ENCODE results near the gene ASB3.
"Not testable (repeated sequence)": the region's sequence is repeated elsewhere in the genome, so short reads cannot be mapped to it uniquely, and the experiment has no call there.

The ASB3 gene

DNA sequence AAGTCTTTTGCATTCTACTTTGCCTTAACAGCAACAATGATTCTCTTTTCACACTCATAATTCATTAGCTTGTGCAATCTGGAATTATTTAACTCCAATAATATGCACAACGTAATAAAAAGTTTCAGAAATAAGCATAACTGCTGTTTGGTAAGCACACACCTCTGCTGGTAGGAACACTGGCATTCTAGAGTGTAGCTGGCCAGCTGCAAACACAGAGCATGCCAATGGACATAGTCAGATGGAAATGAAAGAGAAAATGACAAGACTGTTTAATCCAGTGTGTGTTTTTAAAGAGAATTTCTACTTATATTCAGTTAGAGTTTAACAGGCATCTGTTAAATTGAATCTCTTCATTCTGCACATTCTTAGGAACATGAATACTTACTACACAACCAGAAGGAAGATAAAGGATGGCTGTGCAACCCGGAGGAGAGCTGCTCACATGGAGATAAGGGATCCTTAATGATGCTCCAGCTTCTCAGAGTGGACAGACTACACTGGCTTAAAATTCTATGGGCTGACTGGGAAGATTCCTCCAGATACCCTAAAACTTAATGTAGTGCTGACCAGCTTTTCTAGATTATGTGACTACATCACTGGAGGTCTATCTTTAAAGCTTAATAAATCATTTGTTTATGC, 113.8 kb downstream of the ASB3 start:
- no peak for TF ChIP-seq ZNF274 (IDR thresholded peaks at IDR 0.05; ENCODE audit: low read depth, low read length)
- no peak overlapping the region for H3K4me3 ChIP-seq (ENCODE audit: low read length)

DNA sequence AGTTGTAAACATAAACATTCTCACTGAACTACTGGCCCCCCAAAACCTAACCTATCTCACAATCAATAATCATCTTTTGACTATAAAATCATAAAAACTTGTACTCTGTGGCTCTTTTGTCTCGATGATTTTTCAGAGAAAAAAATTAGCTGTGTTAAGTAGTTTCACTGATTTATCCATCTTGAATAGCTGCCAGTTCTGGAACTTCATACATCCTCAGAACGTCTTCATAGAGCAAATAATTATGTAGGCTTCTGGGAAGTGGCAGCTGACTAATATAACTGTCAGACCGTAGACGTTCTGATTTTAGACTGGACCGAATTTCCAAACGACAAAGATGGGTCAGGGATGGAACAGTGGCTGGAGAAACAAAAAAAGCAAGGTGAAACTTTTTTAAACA, 116.4 kb downstream of the ASB3 start:
- H3K4me3 ChIP-seq (ENCODE audit: low read length), result no peak overlapping the region
- TF ChIP-seq ZNF274 (IDR thresholded peaks at IDR 0.05; ENCODE audit: low read depth, low read length), result no peak

DNA sequence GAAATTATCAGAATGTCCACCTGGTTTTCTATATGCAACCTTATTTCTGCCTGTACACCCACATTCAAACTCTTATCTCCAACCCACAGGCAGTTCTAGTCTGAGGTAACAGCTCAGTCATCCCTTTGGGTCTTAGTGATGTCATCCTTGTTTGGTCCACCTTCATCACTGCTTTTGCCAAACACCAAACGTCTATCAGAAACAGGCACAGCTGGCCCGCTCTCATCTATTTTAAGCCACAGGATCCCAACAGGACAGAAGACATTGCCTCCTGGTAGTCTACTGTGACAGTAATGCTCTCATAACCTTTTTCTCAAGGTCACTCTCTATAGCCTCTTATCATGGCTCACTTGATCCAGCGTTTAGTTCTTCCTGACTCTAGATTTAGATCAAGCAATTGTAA, 118.1 kb downstream of the ASB3 start:
- no peak for TF ChIP-seq ZNF274 (IDR thresholded peaks at IDR 0.05; ENCODE audit: low read depth, low read length)
- H3K4me3 ChIP-seq (ENCODE audit: low read length), result no peak overlapping the region

DNA sequence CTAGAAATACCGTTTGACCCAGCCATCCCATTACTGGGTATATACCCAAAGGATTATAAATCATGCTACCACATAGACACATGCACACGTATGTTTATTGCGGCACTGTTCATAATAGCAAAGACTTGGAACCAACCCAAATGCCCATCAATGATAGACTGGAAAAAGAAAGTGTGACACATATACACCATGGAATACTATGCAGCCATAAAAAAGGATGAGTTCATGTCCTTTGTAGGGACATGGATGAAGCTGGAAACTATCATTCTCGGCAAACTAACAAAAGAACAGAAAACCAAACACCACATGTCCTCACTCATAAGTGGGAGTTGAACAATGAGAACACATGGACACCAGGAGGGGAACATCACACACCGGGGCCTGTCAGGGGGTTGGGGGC, 119.6 kb downstream of the ASB3 start:
- not testable (repeated sequence) for H3K4me3 ChIP-seq (ENCODE audit: low read length)

DNA sequence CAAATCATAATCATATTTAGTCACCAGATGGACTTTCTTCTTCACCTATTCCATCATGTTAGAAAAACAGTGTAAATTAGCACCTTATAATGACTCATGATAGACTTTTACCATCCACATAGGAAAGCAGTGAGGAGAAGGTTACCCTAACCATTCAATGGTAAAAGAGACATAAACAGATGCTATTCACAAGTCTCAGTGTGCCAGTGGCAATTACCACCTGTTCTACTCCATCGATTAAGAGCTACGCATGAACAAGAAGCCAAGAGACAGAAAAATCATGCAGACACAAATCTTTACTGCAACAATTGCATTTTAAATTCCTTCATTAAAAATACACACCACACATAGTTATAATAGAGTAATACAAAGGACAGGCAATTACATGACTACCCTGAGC, 125.9 kb downstream of the ASB3 start:
- no peak overlapping the region for H3K4me3 ChIP-seq (ENCODE audit: low read length)

DNA sequence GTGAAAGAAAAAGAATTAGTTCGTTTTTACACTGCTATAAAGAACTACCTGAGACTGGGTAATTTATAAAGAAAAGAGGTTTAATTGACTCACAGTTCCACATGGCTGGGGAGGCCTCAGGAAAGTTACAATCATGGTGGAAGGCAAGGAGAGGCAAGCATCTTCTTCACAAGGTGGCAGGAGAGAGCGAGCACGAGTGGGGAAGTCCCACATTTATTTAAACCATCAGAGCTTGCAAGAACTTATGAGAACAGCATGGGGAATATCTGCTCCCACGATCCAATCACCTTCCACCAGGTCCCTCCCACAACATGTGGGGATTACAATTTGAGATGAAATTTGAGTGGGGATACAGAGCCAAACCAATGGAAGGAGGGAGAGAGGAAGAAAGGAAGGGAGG, 128.3 kb downstream of the ASB3 start:
- H3K4me3 ChIP-seq (ENCODE audit: low read length), result not testable (repeated sequence)

More for the DNA sequence above, 125.9 kb downstream of the ASB3 start:
- TF ChIP-seq ZNF274 (IDR thresholded peaks at IDR 0.05; ENCODE audit: low read depth, low read length), result no peak

DNA sequence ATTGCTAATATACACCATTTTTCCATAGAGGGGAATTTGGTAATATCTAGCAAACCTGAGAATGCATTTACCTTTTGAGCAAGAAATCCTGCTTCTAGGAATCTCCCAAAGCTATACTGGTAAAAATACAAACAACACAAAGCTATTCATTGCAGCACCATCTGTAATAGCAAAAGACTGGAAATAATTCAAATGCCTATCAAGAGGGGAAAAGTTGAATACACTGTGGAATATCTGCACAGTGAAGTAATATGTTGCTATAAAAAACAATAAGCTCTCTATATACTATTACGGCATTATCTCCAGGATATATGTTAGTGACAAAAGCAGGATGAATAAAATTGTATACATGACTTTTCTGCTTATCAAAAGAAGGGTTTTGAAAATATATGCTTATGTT, 131.5 kb downstream of the ASB3 start:
- TF ChIP-seq ZNF274 (IDR thresholded peaks at IDR 0.05; ENCODE audit: low read depth, low read length), result no peak
- H3K4me3 ChIP-seq (ENCODE audit: low read length), result no peak overlapping the region

DNA sequence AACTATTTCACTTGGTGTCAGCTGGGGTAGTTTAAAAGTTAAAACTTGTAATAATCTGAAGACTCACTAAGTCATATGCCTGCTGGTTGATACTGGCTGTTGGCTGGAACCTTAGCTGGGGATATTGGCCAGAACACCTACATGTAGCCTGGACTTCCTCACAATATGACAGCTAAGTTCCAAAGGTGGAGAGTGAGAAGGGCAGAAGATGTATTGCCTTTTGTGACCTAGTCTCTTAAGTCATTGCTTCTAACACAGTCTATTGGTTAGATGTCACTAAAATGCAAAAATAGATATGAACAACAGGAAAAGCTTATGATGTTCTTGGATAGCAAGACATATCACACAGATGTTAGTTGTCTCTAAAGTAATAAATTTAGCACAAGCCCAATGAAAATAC, 132.4 kb downstream of the ASB3 start:
- TF ChIP-seq ZNF274 (IDR thresholded peaks at IDR 0.05; ENCODE audit: low read depth, low read length), result no peak
- no peak overlapping the region for H3K4me3 ChIP-seq (ENCODE audit: low read length)

DNA sequence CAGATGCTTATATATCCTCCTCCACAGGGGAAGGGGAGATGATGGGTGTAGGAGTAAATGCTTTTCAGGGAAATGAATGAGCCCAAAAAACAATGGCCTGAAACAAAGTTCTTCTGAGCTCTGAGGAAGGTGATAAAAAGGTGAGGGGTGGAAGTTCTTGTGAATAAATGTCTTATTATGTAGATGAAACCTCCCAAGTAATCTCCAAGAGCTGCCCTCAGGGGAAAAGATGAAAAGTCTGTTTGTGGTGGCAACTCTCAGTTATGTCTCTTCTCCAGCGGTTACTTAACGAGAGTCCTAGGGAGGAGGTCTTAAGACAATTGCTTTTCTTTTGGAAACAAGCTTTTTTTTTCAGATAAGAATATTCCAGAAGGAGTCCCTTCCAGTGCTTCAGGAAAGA, 134.6 kb downstream of the ASB3 start:
- TF ChIP-seq ZNF274 (IDR thresholded peaks at IDR 0.05; ENCODE audit: low read depth, low read length), result no peak
- H3K4me3 ChIP-seq (ENCODE audit: low read length), result no peak overlapping the region

DNA sequence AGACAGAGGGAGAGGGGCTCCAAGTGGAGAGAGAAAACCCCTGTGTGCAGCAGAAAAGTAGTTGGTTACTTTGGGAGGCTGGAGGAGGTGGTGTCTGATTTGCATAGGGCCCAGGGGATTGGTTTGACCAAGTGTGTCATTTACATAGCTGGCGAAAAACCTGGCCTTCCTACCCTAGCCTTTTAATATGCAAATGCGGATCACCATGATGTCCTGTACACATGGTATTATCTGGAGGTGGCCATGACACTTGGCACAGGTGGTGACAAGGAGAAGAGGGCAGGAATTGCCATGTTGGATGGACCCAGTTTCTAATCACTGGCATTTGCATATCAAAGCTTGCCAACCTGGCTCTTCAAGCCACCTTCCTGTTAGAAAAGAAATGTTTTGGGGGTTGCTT, 140.0 kb downstream of the ASB3 start:
- TF ChIP-seq ZNF274 (IDR thresholded peaks at IDR 0.05; ENCODE audit: low read depth, low read length), result no peak

DNA sequence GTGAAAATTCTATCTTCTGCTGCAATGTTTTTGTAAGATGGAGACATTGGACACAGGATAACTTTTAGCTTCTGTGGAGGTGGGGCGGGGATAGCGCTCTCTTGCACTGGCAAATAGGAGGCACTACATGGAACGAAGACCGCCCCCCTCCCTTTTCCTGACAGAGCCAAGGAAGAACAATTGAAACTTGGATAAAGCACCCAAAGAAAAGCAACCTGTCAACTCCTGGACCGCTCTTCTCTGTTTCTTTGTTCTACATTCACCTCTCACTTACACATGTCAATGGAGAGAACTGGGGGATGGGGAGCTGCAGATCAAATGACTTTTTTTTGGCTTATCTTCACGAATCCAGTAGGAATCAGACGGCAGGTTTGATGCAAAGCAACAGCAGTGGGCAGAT, 145.5 kb downstream of the ASB3 start:
- no peak for TF ChIP-seq ZNF274 (IDR thresholded peaks at IDR 0.05; ENCODE audit: low read depth, low read length)

More for the DNA sequence above, 140.0 kb downstream of the ASB3 start:
- no peak overlapping the region for H3K4me3 ChIP-seq (ENCODE audit: low read length)

DNA sequence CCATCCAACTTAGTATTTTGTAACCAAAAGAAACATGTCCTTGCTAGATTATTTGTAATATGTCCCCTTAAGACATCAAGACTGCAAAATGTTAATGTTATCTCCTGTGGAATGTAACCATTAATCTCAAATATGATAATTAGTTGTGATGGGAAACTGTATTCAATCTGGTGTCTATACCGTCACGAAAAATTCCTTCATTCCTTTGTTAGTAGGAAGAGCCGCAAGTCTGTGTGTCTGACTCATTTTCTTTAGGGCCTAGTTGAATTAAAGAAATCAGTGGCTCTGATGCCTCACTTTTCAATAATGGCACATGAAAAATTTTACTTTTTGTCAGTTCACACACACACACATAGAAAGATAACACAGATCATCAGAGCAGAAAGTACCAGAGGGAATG, 146.3 kb downstream of the ASB3 start:
- TF ChIP-seq ZNF274 (IDR thresholded peaks at IDR 0.05; ENCODE audit: low read depth, low read length), result no peak

More for the DNA sequence above, 145.5 kb downstream of the ASB3 start:
- no peak overlapping the region for H3K4me3 ChIP-seq (ENCODE audit: low read length)

DNA sequence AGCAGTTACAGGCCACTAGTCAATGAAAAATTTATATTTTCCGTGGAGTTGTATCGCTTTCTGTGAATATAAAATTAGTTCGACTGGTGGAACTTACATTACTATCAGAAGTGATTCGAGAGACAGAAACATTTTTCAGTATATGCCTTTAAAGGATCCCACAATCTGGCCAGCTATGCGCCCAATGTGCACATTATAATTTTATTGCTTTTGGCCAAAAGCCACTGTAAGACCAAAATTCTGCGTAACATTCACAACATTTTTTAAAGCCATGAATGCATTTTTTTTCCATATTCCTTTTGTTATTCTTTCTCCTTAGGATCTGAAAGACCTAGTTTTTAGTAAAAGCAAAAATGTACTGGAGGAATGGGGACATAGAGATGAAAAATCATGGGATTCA, 150.2 kb downstream of the ASB3 start:
- TF ChIP-seq ZNF274 (IDR thresholded peaks at IDR 0.05; ENCODE audit: low read depth, low read length), result no peak
- no peak overlapping the region for H3K4me3 ChIP-seq (ENCODE audit: low read length)

More for the DNA sequence above, 146.3 kb downstream of the ASB3 start:
- no peak overlapping the region for H3K4me3 ChIP-seq (ENCODE audit: low read length)

DNA sequence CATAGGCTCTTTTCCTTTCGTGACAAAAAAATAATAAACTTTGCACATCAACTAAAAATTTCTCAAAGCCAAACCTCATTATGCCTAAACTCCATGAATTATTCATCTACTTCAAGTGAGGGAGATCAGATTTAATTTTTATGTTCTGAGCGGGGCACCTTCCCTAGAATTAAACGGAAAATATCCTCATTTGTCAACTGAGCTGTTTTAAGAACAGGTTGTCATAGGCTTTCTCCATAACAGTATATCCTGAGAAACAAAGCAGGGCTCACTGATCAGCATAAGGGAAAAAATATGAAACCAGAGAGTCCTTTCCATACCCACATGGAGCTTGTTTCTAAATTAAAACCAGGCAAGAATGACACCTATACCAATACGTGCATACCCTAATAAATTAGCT, 150.6 kb downstream of the ASB3 start:
- no peak for TF ChIP-seq ZNF274 (IDR thresholded peaks at IDR 0.05; ENCODE audit: low read depth, low read length)
- no peak overlapping the region for H3K4me3 ChIP-seq (ENCODE audit: low read length)

DNA sequence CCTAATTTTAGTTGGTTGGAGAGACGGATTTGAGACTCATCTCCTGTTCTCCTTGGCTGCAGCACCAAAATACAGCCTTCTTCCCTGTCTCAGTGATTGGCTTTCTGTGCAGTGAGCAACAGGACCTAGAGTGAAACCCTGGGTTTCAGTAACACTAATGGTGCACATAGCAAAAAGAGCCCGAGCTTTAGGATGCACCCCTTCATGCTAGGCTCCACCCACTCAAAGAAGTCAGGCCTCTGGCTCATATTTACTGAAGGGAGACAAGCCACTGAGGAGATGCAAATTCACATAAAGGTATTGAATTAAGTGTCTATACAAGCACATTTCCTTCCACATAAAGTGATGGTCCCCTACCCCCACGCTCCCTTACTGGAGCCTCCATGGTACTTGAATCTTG, 151.1 kb downstream of the ASB3 start:
- H3K4me3 ChIP-seq (ENCODE audit: low read length), result no peak overlapping the region
- TF ChIP-seq ZNF274 (IDR thresholded peaks at IDR 0.05; ENCODE audit: low read depth, low read length), result no peak

DNA sequence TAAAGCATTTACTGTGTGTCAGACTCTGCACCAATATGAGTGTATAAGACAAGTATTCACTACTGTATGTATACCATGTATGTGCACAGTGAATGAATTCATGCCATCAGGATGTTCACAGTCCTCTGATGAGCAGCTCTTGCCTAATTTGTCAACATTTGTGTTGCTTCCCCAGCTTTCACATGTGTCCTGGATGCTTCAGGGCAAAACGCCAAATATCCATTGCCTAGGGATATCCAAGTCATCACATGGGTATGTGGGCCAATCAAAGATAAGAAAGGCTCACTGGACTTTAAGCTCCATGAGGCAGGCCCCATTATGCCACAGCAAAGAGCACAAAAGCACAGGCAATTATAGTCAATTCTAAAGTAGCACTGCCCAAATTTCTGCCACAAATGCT, 153.3 kb downstream of the ASB3 start:
- H3K4me3 ChIP-seq (ENCODE audit: low read length), result no peak overlapping the region
- TF ChIP-seq ZNF274 (IDR thresholded peaks at IDR 0.05; ENCODE audit: low read depth, low read length), result no peak
